RPMI8226 (cell line): ENCODE data around the gene AMY2B.
"Not testable (repeated sequence)": the region's sequence is repeated elsewhere in the genome, so short reads cannot be mapped to it uniquely, and the experiment has no call there.

ENCODE experiments used
- DNase-seq: peaks from one replicate; pipeline ENCODE4 v3.0.0-alpha.2; 2015

The AMY2B gene

GRCh38 chr1:103627436-103627835 lies 56.0 kb downstream of the AMY2B start:
- DNase-seq = not testable (repeated sequence)
